ENCODE results near the gene AUTS2. TPM values are rescaled to one million over a fixed set of nuclear protein-coding genes. Genes with fewer than 3 reads are reported as not detected.

Gene AUTS2
- total and polyA plus RNA-seq, 11 donors: 3.4 to 14.0 (median 7.3) TPM

DNA sequence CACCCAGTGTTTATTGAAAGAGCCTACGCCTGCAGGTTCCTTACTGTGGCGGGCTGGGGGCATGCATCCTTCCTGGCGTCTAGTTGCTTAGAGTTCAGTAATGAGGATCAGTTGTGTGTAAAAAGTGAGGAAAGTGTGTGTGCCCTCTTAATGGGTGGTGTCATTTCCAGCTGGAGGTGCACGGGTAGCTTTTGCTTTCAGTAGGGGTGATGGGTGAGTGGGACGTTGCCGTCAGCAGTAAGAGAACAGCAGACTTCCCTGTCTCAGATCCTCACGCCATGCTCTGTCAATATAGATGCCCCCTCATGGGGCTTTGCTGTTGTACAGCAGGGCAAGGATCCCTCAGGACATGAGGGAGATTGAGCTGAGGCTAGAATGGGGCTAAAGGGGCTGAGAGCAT is 1181.0 kb downstream of the AUTS2 start:
- WGBS, 4 donors: 81 to 98% (median 94%) methylated on average over 7 of the region's 7 CpGs
- H3K36me3 ChIP-seq: peaks cover 0 to 78% (median 39%) of the 10 kb centered on the region in 9 donors
- ATAC-seq: no peak

DNA sequence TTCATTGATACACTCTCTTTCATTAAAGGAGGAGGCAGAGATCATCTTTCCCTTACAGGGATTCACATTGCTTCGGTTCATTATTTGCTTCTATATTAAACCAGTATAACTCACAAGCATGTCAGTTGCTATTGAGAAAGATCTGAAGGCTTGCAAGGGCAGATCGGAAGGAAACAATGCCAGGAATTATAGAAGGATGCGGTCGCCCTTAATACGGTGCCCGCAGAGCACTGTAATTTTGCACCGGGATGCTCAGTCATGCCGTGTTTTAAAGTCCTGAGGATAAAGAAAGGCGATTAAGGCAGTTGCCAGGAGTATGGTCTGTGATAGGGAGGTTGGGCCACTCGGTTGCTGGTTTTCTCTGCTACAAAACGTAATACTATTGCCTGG is 1183.6 kb downstream of the AUTS2 start:
- Histone ChIP-seq H3K4me1 (no peaks in the 10 kb centered on the region), H3K27me3 (no peaks in the 10 kb centered on the region), H3K36me3 (peaks cover 0 to 92% (median 56%) of the 10 kb centered on the region in 9 donors), H3K9me3 (no peaks in the 10 kb centered on the region), H3K4me3 (no peak overlapping the region), H3K27ac (no peak overlapping the region)
- WGBS, 4 donors: 93 to 96% (median 95%) methylated on average over 11 of the region's 11 CpGs
- no peak for ATAC-seq
- DNase-seq: no peak
- intact Hi-C loops (cut with DNase I): no loop called here
- no peak for TF ChIP-seq POLR2A (IDR thresholded peaks at IDR 0.05)
- TF ChIP-seq, protein P1, sequence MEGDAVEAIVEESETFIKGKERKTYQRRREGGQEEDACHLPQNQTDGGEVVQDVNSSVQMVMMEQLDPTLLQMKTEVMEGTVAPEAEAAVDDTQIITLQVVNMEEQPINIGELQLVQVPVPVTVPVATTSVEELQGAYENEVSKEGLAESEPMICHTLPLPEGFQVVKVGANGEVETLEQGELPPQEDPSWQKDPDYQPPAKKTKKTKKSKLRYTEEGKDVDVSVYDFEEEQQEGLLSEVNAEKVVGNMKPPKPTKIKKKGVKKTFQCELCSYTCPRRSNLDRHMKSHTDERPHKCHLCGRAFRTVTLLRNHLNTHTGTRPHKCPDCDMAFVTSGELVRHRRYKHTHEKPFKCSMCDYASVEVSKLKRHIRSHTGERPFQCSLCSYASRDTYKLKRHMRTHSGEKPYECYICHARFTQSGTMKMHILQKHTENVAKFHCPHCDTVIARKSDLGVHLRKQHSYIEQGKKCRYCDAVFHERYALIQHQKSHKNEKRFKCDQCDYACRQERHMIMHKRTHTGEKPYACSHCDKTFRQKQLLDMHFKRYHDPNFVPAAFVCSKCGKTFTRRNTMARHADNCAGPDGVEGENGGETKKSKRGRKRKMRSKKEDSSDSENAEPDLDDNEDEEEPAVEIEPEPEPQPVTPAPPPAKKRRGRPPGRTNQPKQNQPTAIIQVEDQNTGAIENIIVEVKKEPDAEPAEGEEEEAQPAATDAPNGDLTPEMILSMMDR (IDR thresholded peaks at IDR 0.05): no peak

More for the DNA sequence above, 1181.0 kb downstream of the AUTS2 start:
- no peaks in the 10 kb centered on the region for H3K27me3 ChIP-seq
- H3K4me3 ChIP-seq: no peak overlapping the region
- H3K4me1 ChIP-seq: no peaks in the 10 kb centered on the region
- H3K9me3 ChIP-seq: no peaks in the 10 kb centered on the region
- no peak for DNase-seq
- TF ChIP-seq POLR2A (IDR thresholded peaks at IDR 0.05): no peak
- TF ChIP-seq, protein P1 (IDR thresholded peaks at IDR 0.05): no peak
- no peak overlapping the region for H3K27ac ChIP-seq
- intact Hi-C loops (cut with DNase I): no loop called here

DNA sequence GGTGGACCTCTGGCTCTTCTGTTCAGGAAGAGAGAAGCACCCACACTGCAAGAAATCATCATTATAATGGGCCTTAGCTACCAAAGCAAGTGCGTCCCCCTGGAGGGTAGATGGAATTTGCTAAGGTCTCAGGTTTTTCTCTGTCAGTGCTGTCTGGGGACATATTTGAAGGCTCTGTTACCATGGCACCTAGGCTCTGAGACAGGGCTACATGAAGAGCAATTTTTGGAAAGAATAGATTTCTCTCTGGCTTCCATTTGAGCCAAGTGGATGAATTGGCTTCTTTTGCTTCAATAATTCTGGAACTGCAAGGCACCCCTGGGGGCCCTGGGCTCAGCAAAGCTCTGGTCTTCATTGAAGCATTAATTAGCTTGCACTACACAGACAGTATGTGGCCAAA is 1184.5 kb downstream of the AUTS2 start:
- ATAC-seq (no peak), DNase-seq (no peak)
- H3K9me3 ChIP-seq: no peaks in the 10 kb centered on the region
- 88 to 100% (median 99%) methylated on average over 1 of the region's 1 CpG for WGBS, 4 donors
- H3K27me3 ChIP-seq: no peaks in the 10 kb centered on the region
- no peak for TF ChIP-seq POLR2A (IDR thresholded peaks at IDR 0.05)
- TF ChIP-seq, protein P1 (IDR thresholded peaks at IDR 0.05): no peak
- H3K36me3 ChIP-seq: peaks cover 0 to 92% (median 63%) of the 10 kb centered on the region in 9 donors
- intact Hi-C loops (cut with DNase I): no loop called here
- no peak overlapping the region for H3K27ac ChIP-seq
- H3K4me1 ChIP-seq: no peaks in the 10 kb centered on the region
- H3K4me3 ChIP-seq: no peak overlapping the region

DNA sequence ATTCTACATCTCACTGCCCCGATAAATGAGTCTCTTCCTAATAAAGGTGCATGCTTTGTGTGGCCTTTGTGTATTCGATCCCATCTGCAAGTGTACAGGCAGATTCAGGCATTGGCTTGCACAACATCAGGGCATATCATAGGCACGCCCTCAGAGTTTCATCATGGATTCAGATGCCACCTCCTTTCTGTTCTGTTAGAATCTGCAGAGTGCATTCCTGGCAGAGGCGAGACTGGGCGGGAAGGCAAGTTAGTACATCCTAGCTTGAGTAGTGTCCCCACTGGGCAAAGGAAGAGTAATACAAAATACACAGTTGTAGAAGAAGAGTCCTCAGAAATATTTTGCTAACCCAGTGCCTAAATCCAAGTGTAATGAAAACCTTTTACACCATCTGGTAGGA is 1187.2 kb downstream of the AUTS2 start:
- Histone ChIP-seq H3K9me3 (no peaks in the 10 kb centered on the region), H3K36me3 (peaks cover 0 to 99% (median 64%) of the 10 kb centered on the region in 9 donors), H3K4me3 (no peak overlapping the region), H3K4me1 (no peaks in the 10 kb centered on the region), H3K27ac (no peak overlapping the region), H3K27me3 (no peaks in the 10 kb centered on the region)
- DNase-seq: no peak
- ATAC-seq: no peak
- intact Hi-C loops (cut with DNase I): no loop called here
- 95 to 100% (median 97%) methylated on average over 5 of the region's 5 CpGs for whole genome bisulfite sequencing, 4 donors
- TF ChIP-seq POLR2A (IDR thresholded peaks at IDR 0.05): no peak
- TF ChIP-seq, protein P1 (IDR thresholded peaks at IDR 0.05): no peak
